Measurements from ENCODE around the gene DNAH11.

GRCh38 chr7:21927693-21928092 lies 384.9 kb downstream of the DNAH11 start:
- TF ChIP-seq CTCF (IDR thresholded peaks at IDR 0.05; ENCODE audit: poor library complexity, severe bottlenecking) = no peak
- TF ChIP-seq POLR2AphosphoS5 (IDR thresholded peaks at IDR 0.05) = no peak
- TF ChIP-seq TAF1 (IDR thresholded peaks at IDR 0.05; ENCODE audit: low read depth) = no peak
- TF ChIP-seq MXI1 (conservative IDR thresholded peaks at IDR 0.05; ENCODE audit: poor library complexity, severe bottlenecking) = no peak
- TF ChIP-seq EP300 (conservative IDR thresholded peaks at IDR 0.05; ENCODE audit: poor library complexity, severe bottlenecking) = no peak
- no peak for TF ChIP-seq EZH2 (IDR thresholded peaks at IDR 0.05; ENCODE audit: borderline replicate concordance, insufficient read depth, low read length, poor library complexity, severe bottlenecking)
- no peak for TF ChIP-seq REST (IDR thresholded peaks at IDR 0.05; ENCODE audit: borderline replicate concordance)

Data from neural cell (in vitro differentiated cells).